CD4-positive, alpha-beta T cell treated with Interleukin-10 for 1 hour (primary cell): ENCODE measurements around the gene CABP7.

Source experiments
- DNase-seq: peaks from one replicate; pipeline ENCODE4 v3.0.0-alpha.2; 2020

The CABP7 gene

DNA sequence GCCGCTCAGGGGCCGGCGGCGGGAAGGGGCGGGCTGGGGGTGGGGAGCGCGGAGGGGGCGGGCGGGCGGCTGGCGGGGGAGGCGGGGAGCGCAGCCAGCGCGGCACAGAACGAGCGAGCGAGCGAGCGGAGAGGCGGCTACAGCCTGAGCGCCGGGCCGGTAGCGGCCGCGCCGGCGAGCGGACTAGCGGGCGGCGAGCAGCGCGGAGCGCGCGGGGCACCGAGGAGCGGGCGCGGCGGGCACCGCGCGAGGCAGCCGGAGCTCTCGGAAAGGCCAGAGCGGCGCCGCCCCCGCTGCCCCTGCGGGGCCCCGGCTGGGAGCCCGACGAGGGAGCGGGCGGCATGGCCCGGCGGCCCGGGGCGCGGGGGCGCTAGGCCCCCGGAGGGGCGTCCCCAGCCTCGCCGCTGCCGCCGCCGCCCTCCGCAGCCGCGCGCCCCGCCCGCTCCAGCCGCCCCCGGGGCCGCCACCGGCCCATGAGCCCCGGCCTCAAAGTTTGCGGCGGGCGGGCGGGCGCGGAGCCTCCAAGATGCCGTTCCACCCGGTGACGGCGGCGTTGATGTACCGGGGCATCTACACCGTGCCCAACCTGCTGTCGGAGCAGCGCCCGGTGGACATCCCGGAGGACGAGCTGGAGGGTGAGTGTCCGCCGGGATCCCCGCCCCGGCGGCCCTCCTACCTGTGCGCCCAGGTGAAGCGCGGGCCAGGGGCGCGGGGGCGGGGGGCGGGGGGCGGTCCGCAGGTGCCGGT lies at the start of gene CABP7:
CABP7 (plus strand) TSS at position 105 of the 747 bp plus-strand sequence; CDS start at position 527, 422 bp downstream.
- DNase-seq, result no peak

- no peak for DNase-seq
Measured at GRCh38 chr22:29670626-29671025, 49.2 kb upstream of the CABP7 start.

GRCh38 chr22:29673361-29674066 lies 46.3 kb upstream of the CABP7 start:
- DNase-seq, result no peak

DNA sequence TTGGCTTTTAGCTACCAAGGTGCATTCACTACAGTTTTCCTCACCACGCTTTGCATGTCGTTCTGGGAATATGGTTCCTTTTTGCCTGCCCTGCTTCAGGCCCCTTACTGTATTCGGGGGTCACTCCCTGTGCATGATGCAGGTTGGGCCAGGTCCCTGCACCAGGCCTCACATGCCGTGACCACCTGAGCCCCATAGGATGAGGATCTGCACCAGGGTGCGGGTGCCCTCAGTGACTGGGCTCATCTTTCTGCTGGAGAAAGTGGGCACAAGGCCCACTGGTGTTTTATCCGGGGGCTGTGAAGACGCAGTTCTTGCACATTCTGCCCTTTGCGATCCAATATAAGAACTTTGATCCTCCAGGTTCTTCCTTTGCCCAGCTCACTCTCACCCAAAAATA lies 45.7 kb upstream of the CABP7 start:
- no peak for DNase-seq

DNA sequence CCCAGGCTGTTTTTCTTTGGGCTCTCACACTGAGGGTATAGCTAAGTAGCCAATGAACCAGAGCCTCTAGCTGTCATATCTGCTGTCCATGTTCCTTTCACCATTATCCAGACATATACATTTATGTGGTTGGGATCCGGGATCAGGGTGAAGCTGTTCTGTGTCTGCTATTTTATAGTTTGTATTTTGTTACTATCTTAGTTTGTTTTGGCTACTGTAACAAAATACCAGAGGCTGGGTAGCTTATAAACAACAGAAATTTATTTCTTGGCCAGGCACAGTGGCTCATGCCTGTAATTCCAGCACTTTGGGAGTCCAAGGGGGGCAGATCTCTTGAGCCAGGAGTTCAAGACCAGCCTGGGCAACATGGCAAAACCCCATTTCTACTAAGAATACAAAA lies 40.5 kb upstream of the CABP7 start:
- no peak for DNase-seq

GRCh38 chr22:29683536-29683935 lies 36.3 kb upstream of the CABP7 start:
- no peak for DNase-seq

DNA sequence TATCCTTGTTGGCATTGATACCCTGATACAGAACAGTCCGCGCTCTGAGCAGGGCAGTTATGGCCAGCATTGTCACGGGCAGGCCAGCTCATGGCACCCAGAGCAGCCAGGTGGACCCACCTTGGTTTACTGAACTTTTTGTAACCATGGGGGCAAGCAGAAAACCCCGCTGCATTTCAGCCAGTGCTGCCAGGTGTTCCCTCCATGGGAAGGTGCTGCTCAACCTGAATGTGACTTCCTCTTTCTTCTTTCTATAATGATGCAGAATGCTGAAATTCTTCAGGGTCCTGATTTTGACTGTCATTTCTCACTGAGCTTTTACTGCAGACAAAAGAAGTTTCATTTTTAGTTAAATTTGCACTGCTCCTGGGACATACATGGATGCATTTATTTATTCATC lies 35.6 kb upstream of the CABP7 start:
- no peak for DNase-seq

- DNase-seq, result no peak
Measured at GRCh38 chr22:29689206-29689879, 30.5 kb upstream of the CABP7 start.

DNA sequence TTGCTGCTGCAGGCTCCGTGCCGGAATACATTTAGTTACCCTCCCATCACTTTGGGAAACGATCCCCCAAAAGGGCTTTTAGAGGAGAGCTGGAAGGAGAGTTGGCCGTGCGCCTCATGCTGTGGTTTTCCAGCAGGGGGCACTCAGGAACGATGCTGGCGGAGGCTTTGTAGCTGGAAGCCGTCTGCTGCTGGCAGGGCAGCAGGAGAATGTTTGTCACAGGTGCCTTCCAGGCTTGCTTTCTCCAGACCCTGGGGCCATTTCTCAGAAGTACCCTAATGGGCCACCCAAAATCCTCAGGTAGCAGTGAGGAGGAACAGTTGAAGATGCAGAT lies 30.0 kb upstream of the CABP7 start:
- DNase-seq, result peak; percentile 40

DNA sequence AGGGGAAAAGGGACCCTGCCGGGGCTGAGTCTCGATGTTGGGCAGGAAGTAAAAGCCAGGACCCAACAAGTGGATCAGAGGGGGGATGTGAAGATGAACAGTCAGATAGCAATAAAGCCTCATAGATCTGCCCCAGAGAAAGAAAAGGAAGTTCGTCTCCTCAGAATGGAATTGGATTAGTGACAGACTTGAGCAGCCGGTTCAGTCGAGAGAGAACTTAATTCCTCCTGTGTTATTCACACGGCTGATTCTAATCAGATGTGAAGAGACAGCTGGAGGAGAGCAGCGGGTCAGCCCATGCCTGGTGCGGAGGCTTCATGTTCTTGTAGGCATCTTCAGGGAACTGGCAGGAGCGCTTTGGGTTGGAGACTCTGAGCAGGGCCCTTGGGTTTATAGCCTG lies 29.3 kb upstream of the CABP7 start:
- no peak for DNase-seq

GRCh38 chr22:29691636-29692326 lies 28.0 kb upstream of the CABP7 start:
- no peak for DNase-seq

DNA sequence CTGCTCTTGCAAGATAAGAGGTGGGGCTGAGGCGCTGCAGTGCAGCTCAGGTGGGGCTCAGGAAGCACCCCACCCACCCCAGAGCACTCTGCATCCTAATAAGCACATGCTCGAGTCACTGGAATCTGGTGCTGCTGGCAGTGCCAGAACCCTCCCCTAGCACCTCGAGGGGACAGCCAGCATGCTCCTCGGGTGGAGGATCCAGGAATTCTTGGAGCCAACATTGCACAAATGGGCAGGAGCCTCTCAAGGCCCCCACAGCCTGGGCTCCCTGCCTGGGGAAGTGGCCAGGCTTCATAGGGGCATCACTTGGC lies 27.5 kb upstream of the CABP7 start:
- DNase-seq, result no peak

DNA sequence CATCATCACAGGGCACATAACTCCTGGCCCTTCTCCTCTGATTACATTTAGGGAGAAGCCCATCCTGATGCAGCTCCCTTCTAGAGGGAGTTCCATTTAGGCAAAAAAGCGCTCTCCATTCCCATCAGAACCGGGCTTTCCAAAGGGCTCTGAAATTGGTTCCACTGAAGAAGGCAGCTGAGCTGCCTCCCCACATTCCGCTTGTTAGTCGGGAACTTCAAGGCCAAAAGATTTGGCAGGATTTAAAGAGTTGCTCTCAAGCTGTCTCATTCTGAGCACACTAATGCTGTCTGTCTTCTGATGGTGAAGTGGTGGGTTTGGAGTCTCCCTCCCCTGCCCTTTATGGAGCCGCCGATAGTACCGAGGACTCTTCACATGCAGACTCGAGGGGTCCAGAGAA lies 26.6 kb upstream of the CABP7 start:
- no peak for DNase-seq

GRCh38 chr22:29693671-29694070 lies 26.1 kb upstream of the CABP7 start:
- no peak for DNase-seq

DNA sequence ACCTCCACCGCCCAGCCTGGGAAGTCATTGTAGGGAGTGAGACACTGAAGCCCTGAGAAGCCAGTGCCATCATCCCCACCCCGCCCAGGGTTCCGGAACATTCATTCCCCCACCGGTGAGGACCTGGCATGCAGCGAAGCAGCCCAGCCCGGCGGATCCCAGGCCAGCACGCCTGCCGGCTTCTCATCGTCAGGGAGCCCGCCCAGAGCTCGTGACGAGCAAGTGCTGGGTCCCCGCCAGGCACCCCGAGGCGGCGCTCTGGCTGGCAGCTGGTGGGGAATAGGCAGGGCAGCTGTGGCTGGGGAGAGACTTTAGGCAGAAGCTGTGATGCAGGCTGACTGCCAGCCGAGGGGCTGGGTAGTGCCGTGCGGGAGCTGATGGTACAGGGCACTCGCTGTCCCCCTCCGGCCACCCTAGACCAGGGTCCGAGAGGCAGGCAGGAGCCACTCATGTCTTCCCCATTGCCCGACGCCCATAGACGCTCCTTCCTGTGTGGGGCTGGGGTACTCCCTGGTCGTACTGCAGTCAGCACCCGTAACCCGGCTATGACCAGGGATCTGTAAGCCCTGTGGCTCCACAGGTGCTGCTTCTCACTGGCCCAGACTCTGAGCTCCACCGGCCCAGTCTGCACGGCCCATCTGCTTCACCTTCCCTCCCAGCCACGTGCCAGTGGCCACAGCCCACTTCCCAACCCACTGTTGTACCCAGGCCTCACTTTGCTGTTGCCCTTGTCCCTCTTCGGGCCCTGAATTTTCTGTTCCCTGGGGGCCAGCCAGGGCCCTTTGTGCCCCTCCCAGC lies 24.5 kb upstream of the CABP7 start:
- DNase-seq, result no peak

DNA sequence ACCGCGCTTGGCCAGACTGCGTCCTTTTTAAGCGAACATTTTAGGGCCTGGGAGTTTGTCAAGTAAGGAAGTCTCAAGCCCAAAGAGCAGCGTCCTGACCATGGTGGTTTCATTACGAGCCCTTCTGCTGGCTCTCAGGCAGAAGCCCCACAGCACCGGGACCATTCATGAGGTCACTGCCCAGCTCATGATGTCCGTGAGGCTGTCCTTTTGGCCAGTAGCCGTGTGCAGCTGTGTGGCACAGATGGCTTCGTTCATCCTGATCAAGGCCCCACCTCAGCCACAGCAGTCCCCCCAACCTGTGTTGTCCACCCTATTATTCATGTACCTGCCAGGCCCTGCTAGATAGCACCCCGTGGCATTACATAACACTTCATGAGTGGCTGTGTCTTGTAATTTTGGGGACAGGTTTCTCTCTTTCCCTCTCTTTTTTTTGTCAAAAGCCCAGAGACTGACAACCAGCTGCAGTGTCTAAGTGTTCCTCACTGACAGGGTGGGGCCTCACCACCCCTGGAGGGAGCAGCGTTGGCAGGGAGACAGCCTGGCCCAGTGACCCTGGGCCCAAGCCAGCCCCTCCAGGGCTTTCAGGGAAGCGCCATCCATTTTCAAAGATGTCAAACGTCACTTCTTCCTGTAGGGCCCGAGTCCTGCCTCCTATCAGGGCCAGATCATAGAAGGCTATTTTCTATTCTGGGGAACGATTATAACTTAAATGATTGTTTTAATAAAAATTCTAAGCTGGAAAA lies 21.8 kb upstream of the CABP7 start:
- DNase-seq, result no peak

- DNase-seq, result no peak
Measured at GRCh38 chr22:29700206-29700899, 19.4 kb upstream of the CABP7 start.

DNA sequence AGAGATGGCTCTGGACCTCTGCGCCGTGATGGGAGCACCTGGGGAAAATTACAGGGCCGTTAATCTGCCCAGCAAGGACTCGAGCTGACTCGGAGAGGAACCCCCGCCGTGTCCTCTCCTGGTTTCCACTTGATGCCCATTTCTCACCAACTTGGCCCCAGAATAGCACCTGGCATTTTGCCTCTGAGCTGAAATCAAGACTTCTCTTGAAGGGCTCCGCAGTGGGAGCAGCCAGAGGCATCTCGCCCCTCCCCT lies 19.0 kb upstream of the CABP7 start:
- DNase-seq, result no peak

- peak; percentile 52 for DNase-seq
Measured at GRCh38 chr22:29701155-29701999, 18.4 kb upstream of the CABP7 start.

- no peak for DNase-seq
Measured at GRCh38 chr22:29702000-29702930, 17.5 kb upstream of the CABP7 start.
